Endothelial cell of hepatic sinusoid (primary cell): Measurements from ENCODE around the gene ZNF680.
"Not testable (repeated sequence)": the region's sequence is repeated elsewhere in the genome, so short reads cannot be mapped to it uniquely, and the experiment has no call there.

Experiments
- in situ Hi-C: cut with HindIII; loops from 2 replicates; pipeline ENCODE4 v1.10.0; 2017; ENCODE audit warnings: low sequenced_read_pairs

ZNF680 gene

DNA sequence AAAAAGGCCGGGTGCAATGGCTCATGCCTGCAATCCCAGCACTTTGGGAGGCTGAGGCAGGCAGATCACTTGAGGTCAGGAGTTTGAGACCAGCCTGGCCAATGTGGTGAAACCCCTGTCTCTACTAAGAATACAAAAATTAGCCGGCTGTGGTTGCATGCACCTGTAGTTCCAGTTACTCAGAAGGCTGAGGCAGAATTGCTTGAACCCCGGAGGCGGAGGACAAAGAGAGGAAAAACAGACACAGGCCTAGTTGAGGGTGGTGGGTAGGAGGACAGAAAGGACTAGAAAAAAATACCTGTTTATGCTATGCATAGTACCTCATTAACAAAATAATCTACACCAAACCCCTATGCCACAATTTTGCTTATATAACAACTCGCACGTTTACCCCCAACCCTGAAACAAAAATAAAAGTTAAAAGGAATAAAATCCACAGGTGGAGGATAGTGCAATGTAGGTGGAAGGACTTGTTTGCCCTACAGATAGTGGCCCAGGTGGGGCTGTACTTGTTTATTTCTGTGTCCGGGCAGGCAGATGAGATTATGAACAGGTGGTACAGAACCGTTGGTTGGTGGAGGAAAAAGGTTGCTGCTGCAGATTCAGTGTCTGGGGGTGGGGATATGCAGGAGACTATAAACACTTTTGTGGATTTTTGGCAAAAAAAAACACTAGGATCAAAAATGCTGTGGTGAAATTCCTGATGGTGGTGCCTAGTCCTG lies 5.1 kb downstream of the ZNF680 start:
- in situ Hi-C loops = no loop called here

- in situ Hi-C loops = no loop called here
Observed at GRCh38 chr7:64555046-64555445, 7.8 kb downstream of the ZNF680 start.

GRCh38 chr7:64554188-64554587 lies 8.7 kb downstream of the ZNF680 start:
- in situ Hi-C loops = not testable (repeated sequence)

- in situ Hi-C loops = no loop called here
Observed at GRCh38 chr7:64551375-64552142, 11.3 kb downstream of the ZNF680 start.

GRCh38 chr7:64544010-64544409 lies 18.9 kb downstream of the ZNF680 start:
- in situ Hi-C loops = no loop called here

GRCh38 chr7:64541438-64542359 lies 21.2 kb downstream of the ZNF680 start:
- in situ Hi-C loops = no loop called here

- in situ Hi-C loops = no loop called here
Observed at GRCh38 chr7:64533756-64534155, 29.1 kb downstream of the ZNF680 start.

GRCh38 chr7:64528770-64529169 lies 34.1 kb downstream of the ZNF680 start:
- in situ Hi-C loops = no loop called here

GRCh38 chr7:64521409-64521984 lies 41.4 kb downstream of the ZNF680 start:
- in situ Hi-C loops = no loop called here

- in situ Hi-C loops = no loop called here
Observed at GRCh38 chr7:64516451-64516850, 46.4 kb downstream of the ZNF680 start.

DNA sequence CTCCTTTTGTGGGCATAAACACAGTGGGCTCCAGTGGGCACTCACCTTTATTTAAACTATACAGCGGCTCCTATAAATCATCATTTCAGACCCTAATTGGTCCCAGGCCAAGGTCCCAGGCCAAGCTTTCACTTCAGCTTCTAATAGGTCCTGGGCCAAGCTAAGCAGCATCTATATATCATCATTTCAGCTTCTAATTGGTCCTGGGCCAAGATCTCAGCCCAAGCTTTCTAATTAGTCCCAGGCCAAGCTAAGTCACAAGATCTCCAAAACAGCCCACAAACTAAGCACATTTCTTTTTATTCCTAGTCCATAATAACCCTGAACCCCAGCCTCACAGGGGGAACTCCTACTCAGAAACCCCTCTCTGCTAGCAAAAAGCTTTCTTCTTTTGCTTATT lies 47.1 kb downstream of the ZNF680 start:
- in situ Hi-C loops = no loop called here

DNA sequence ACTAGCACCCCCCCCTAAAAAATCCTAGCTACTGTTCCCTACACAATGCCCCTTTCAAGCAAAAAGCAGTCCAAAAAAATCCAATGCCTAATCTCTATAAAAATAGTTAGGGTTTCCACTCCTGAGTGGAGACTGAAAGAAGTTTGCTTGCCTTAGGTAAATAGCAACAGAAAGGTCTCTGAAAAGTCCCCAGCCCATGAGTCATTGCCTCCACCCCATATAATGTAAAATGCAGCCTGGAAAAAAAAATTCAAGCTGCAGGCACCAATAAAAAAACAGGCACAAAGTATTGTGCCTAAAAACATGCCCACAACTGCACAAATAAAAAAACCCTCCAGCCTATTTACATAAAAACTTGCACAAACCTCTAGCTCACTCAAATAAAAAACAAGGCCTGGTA lies 47.5 kb downstream of the ZNF680 start:
- in situ Hi-C loops = no loop called here

DNA sequence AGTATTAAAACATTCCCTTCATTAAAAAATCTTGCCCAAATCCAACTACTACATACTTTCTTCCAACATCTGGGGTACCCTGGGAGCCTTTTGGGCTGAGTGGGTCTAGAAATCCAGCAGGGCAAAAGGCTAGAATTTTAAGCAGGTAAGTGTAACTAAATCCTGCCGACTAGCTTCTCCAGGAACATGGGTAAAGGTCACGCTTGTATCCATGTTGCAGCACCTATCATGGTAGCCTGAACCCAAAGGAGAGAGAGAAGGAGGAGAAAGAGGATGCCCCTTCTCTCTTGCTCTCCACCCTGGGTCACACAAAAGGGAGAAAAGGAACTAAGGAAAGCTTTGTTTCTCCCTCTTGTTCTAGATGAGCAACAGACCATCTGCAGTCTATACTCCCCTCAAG lies 53.3 kb downstream of the ZNF680 start:
- in situ Hi-C loops = no loop called here

- in situ Hi-C loops = no loop called here
Observed at GRCh38 chr7:64504581-64505120, 58.2 kb downstream of the ZNF680 start.

DNA sequence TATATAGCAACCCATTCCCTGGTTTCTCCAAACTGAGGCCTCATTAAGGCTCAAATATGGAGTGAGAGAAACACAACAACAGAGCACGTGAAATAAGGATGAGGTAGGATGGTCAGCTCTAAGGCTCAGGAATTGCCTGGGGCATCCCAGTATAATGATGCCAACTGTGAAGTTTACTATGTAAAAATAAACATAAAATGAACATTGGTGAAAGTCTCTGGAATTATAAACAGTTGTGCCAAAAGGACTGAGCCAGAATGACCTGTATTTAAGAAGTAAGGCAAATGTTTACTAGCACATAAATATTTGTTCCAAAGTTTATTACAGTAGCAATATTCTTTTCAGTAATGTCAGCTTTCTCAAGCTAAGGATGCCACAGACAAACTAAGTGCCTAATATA lies 64.6 kb downstream of the ZNF680 start:
- in situ Hi-C loops = no loop called here

- in situ Hi-C loops = no loop called here
Observed at GRCh38 chr7:64494912-64495461, 67.9 kb downstream of the ZNF680 start.

GRCh38 chr7:64485623-64486022 lies 77.2 kb downstream of the ZNF680 start:
- in situ Hi-C loops = no loop called here
